Activated CD4-positive, alpha-beta T cell treated with anti-CD3 and anti-CD28 coated beads for 4 hours (primary cell): Measurements from ENCODE around the gene ATF1.

ENCODE experiments used
- DNase-seq, 2 donors: peaks; one replicate each; pipeline ENCODE4 v3.0.0-alpha.2; 2020

ATF1 gene

DNA sequence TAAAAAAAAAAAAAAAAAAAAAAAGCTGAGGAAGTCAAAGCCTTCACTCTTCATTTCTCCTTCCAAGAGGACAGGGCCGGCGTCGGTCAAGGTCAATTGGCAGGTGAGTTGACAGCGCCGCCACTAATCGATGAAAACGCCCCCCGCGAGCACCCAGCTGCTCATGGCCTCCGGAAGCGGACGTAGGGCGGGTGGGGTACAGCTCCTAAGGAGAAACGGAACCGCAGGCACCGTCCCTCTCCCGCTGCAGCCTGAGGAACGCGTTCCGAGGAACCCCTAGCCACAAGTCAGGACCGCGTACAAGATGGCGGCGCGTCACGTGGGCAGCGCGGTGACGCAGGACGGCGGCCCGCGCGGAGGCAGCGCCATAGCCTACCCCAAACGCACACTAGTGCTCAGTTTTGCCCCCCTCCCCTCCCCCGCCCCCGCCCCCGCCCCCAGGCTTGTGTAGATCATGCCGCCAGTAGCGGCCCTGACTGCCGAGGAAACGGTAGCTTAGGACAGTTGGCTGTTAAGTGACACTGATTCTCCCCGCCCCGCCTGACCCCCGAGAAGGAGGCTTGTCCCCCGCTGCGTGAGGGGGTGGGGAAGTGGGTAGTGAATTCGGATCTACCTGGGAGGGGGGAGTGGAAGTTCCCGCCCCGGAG lies at the start of gene ATF1:
Gene ATF1 (plus strand): TSS at position 463 of the 647 bp plus-strand sequence. CDS start 16,045 bp downstream, outside the sequence.
- peak; percentile 84 to 87 for DNase-seq

DNA sequence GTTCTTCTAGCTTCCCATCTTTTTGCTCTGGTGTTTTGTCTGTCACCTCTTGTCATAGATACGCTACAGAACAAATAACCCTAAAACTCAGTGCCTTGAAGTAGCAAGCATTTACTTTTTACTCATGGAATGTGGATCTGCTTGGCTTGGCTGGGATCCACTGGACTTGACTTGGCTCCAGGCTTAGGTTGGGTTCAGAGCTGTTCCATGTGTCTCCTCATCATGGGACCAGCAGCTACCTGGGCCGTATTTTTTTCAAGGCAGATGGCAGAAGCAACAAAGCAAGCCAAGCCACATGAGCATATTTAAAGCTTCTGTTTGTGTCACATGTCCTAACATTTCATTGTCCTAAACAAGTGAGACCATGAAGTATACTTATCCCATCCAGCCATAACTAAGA lies 48.7 kb upstream of the ATF1 start:
- DNase-seq: no peak

DNA sequence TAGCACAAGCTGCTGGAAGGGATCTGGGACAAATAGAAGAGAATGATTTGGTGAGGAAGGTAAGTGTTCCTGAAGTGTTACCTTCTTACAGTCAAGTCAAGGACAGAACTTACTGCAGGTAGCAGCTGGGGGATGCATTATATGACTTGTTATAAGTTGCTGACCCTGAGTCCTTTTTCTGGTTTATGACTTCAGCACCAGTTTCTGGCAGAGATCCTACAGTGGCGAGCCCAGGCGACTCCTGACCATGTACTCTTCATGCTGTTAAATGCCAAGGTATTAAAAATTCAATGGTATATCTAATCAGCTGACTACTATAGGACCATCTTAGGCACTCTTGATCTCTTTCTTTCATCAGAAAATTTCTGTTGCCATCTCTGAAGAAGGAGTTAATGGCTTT lies 45.1 kb upstream of the ATF1 start:
- no peak for DNase-seq

DNA sequence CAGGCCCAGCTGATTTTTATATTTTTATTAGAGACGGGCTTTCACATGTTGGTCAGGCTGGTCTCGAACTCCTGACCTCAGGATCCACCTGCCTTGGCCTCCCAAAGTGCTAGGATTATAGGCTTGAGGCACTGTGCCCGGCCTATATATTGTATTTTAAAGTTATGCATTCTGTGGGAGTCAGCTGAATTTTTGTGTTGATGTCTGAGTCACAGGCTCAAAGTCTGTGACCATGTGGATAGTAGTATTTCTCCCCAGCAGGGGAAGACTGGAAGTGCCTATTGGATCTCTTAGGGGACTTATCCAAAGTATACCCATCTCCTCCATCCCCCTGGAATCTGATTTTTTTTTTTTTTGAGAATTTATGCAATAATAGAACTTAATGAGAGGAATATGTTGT lies 43.8 kb upstream of the ATF1 start:
- no peak for DNase-seq

DNA sequence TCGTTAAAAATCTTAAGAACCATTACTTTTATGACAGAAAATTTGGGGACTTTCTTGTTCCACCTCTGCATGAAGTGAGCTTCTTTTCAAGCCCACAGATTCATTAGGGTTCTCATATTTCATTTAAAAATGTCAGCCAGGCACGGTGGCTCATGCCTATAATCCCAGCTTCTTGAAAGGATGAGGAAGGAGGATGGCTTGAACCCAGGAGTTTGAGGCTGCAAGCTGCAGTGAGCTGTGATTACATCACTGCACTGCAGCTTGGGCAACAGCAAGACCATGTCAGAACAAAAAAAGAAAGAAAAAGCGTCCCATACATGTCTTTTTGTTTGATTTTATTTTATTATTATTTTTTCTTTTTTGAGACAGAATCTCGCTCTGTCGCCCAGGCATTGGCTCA lies 43.4 kb upstream of the ATF1 start:
- no peak for DNase-seq

DNA sequence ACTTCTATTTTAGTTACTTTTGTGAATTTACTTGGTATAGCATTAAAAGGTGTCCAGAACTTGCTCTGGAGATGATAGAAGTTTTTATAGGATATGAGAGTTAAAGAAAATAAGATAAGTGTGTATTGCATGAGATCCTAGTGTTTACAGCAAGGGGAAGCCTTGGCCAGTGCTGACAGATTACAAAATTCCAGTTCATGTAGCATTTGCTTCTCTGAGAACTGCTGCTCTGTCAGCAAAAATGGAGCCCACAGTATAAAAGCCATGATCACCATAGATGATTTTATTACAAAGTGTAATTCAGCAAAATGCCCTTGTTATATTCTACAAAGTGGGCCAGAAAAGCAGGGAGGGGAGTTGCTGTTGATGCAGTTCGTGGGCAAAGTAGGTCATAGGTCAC lies 40.0 kb upstream of the ATF1 start:
- no peak for DNase-seq

DNA sequence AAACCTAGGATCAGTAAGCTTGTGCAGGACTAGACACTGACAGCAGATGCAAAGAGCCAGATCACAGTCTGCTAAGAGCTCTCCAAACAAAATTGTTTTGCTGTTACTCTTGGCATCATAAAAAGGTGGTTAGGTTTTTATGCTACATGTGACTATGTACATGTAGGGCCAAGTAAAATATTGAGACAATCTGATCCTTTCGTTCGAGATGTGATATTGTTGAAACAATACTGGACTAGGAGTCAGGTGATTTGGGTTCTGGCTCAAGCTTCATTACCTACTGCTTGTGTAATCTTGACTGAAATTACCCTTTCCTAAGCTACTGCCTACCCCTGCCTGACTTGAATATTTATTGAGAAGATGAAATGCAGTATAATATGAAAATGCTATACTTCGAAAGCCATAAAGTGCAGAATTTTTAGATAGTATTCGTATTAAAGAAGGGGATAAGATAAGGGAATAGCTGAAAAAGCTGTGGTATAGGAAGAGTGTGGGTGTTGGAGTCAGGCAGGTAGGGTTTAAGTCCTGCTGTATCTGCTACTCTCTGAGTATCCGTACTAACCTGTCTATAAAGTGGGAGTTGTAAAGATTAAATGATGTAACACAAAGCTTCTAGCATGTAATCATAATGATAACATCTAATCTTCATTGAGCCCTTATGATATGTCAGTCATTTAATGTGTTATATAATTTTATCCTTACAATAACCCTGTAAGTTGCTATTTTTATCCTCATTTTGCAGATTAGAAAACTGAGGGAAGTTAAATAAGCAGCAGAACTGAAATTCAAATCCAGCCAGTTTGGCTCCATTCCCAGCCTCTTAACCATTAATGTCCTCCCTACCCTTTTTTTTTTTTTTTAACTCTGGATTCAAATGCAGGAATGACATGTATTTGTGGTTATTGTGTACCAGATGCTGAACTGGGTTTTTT lies 38.6 kb upstream of the ATF1 start:
- DNase-seq: no peak

DNA sequence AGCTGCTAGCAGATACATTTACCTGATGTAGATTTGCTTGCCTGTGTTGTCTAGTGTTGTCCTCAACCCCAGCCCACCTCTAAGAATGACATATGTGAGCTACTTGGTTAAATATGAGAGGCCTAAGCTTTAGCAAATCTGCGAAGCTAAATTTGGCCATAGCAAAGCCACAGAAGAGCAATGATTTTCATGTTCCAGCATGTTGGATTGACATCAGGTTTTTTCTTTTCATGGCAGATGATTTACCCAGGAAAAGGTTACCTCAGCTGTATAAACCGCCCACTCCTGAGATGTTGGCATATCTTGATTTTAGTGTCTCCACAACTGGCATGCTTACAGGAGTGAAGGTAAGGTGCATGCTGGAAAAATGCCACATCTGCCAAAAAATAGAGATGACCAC lies 36.4 kb upstream of the ATF1 start:
- no peak for DNase-seq

DNA sequence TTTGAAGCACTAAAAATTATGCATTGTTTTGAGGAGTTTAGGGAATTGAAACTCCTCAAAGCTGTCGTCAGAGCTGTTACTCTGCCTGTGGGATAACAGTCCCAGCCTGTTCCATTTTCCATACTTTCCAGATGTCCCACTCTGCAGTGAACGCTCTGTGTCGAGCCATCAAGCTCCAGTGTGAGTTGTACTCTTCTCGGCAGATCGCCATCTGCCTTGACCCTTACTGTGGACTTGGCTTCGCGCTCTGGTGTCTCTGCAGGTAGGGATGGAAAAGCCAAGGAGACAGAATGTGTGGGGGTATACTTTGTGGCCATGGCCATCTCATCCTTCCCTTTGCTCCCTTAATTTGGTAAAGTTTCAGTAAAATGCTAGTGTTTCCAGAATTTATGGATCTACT lies 35.5 kb upstream of the ATF1 start:
- DNase-seq: no peak

DNA sequence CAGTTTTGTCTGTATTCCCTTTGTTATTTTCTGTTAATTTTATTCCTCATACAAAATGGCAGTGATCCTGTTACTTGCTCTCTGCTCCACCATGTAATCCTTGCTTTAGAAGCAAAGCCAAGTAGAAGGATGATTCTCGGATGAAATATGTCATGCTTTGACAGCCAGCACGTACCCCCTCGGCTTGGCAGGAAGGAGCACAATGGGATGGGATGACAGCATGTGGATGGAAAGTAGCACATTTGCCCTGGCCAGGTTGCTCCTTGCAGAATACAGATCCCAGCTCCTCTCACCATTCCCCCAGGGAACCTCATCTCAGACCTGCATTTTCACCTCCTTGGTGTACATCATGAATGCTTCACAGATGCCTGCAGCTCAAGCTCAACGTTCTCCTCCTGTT lies 35.1 kb upstream of the ATF1 start:
- DNase-seq: no peak

DNA sequence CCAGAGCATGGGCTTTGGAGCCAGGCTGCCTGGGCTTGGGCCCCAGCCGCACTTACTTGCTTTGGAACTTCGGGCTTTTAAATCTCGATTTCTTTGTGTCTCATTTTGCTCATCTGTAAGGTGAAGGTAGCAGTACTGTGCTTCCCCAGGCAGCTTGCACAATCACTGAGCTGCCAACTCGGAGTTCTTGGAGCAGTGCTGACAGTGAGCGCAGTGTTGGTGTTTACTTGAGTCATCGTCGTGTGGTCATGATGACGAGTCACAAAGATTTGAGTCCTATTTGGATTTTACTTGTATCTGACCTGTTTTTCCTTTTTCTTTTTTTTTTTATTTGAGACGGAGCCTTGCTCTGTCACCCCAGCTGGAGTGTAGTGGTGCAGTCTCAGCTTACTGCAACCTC lies 31.3 kb upstream of the ATF1 start:
- DNase-seq: no peak

DNA sequence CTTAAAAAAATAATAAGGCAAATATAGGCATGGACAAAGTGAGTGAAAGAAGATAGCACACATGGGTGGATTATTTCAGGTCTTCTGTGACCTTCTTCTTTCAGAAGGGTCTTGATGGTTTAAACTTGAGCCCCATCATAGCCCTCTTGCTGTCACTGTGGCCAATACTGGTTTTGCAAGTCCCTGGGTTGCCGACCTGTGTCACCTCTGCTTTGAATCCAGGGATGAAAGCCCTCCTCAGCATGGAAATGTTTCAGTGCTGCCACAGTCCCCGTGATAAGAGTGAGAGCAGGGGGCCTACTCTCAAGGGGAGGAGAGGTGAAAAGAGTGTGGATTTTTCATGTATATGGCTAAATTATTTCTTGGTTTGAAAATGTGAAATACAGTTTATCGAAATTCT lies 30.2 kb upstream of the ATF1 start:
- no peak for DNase-seq

DNA sequence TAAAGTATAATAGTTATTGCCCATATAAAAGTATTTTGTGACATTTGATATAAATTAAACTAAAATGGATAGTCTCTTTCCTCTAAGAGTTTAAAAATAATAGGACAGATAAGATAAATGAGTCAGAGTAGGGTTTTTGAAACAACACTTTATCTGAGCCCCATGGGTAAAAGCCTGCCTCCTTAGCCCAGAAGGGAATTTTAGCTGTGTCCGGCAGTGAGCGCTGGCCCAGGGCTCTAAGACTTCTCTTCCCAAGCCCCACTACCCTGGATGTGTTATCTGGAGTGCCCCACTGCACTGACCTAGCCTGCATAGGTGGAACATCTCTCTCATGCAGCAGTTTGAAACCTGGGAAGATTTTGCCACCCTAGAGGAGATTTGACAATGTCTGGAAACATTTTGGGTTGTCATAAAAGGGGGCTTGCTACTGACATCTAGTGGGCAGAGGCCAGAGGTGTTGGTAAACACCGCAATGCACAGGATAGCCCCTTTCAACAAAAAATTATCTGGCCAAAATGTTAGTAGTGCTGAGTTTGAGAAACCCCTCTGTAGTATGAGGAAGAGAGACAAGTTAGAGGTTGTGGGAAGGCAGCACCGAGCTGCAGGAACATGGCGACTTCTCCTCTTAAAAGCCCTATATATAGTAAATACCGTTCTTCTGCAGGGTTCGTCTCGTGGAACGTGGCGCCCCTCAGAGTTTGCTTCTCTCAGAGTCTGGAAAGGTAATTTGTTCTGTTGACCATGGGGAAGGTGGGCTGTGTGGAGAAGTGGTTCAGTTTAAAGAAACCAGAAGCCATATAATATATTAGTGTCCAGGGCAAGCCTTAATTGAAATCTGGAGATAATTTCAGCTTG lies 29.3 kb upstream of the ATF1 start:
- no peak for DNase-seq

DNA sequence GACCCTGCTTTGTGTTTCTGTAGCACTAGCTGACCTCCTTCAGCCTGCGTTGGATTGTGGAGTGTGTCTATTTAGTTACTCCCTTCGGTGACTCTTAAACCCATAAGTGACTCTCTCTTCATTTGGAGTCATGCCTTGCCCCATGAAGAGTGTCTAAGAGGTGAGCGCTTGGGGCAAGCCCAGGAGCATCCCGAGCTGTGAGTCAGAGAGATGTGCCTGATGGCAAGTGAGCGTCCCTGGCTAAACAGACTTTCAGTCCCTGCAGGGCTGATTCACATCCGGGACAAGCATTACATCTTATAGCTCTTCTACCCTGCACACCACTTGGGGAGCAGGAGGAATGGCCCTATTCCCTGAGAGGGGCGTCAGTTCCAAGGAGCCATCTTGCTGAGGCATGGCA lies 24.3 kb upstream of the ATF1 start:
- DNase-seq: no peak

DNA sequence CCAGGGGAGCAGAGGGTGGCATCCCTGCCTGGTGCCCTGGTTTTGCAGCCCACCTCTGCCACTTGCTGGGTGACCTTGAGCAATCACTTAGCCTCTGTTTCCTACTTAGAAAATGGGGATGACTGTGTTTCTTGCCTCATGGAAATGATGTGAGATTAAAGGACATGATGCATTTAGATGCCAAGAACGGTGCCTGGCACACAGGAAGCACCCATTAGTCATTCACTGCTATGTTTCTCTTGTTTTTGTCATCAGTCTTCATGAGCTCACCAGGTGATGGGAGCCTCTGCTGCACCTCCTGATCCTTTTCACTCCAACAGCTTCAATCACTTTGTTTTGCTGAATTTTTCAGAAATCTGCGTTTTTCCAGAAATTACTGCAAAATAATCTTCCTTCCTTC lies 23.6 kb upstream of the ATF1 start:
- no peak for DNase-seq

DNA sequence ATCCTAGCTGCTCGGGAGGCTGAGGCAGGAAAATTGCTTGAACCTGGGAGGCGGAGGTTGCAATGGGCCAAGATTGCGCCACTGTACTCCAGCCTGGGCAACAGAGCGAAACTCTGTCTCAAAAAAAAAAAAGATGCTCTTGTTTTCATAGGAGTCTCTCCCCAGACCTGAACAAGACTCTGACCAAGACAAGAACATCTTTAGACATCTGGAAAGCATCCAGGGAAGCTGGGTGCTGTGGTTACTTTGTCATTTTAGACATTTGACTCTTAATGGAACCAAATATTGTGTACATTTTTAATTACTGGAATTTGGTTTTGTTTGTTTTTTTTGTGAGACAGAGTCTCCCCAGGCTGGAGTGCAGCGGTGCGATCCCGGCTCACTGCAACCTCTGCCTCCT lies 21.1 kb upstream of the ATF1 start:
- no peak for DNase-seq

DNA sequence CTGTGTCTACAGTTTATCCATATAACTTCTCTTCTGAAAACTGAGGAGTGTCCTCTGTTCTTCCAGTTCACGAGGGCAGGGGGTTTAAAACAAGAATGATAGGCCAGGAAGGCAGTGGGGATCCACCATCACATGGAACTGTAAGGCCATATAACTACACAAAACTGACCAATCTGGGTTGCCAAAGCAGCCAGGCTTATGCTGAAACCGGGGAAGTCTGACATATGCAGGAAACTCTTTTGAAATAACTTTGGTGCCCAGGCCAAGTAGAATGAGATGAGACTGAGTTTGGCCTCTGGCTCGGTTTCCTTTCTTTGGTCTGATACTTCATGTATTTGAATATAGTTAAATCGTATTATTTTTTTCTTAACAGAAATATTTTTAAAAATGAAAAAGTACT lies 18.0 kb upstream of the ATF1 start:
- no peak for DNase-seq

DNA sequence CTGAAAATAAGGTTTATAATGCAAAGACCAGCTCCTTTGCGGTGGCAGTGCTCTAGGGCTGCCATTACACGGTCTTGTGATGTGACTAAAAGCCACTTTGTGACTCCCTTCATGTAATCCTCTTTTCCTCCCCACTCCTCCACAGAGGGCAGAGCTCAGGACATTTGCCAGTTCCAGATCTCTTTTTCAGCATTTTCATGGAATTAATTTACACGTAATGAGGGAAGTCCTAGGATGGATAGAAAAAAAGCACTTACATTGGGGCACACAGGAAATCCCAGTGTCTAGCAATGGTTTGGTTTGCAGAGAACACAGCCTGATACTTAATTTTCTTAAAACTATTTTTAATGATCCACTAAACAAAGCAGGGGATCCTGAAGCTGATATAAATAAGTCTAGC lies 17.5 kb upstream of the ATF1 start:
- DNase-seq: no peak

DNA sequence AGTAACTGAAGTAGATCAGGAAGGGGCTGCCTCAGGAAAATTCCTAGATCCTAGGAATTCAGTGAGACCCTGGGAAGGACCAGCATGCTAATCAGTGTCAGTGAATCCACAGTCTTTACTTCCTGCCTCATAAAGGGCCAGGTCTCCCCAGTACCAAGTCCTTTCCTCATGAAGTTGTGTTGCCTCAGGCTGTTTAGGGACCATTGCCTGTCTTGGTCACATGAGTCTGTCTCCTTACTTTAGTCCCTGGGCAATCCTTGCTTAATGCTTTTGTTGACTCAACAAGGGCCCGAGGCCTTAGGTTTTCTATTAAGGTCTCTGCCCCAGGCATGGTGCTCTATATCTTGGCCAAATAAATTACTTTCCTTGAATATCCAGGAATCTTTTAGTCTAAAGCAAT lies 16.1 kb upstream of the ATF1 start:
- DNase-seq: no peak

DNA sequence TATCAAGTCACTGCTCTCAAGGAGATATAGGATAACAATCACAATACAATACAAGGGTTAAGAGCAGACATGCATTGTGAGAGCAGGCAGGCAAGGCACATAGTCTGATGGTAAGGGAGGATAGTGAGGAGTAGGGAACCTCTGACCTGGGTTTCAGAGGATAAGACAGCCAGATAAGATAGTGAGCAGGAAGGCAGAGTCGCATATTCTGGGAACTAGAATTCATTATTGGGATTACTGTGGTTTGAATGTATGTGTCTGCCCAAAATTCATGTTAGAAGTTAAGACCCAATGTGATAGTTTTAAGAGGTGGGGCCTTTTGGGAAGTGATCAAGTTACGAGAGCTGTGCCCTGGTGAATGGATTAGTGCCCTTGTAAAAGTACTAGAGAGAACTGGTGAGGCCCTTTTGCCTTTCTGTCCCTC lies 14.4 kb upstream of the ATF1 start:
- DNase-seq: no peak

DNA sequence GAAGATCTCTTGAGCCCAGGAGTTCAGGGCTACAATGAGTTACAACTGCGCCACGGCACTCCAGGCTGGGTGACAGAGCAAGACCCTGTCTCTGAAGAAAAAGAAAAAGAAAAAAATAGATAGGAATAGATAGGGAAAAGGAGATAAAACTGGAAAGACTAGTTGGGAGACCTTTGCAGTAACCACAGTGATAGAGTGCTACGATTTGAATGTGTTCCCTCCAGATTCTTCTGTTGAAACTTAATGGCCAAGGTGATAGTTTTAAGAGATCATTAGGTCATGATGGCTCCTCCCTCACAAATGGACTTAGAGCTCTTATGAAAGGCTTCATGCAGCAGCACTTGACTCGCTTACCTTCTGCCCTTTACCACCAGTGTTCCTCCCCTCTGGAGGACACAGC lies 13.5 kb upstream of the ATF1 start:
- DNase-seq: no peak

DNA sequence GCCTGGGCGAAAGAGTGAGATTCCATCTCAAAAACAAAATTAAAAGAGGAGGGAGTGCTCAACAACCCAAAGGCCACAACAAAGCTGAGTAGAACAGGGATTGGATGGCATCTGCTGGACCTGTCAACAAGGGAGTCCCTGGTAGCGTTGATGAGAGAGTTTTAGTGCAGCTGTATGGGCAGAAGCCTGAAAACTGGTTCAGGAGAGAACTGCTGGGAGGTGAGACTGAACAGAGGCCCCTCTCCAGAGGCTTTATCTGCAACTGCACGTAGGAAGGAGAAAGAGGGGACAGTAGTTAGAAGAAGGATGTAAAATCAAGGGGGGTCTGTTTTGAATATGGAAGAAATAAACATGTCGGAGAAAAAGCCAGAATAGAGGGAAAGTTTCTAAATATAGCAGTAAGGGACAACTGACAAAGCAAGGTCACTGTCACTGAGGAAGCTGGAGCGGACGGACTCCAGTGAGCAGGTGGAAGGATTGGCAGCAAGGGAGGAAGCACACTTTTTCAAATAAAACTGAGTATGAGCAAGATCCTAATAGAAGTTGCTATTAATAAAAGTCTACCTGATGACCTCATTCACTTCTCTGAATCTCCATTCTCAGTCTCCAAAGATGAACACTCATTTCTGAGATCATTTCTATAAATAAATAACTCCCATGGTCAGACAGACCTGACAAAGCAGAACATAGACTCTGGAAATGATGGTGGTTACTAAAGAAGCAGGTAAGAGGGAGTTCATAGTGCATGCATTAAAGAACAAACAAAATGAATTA lies 11.8 kb upstream of the ATF1 start:
- DNase-seq: no peak
